ENCODE measurements around the gene ANKRD40.
"Not testable (repeated sequence)": the region's sequence is repeated elsewhere in the genome, so short reads cannot be mapped to it uniquely, and the experiment has no call there.

ANKRD40 gene

DNA sequence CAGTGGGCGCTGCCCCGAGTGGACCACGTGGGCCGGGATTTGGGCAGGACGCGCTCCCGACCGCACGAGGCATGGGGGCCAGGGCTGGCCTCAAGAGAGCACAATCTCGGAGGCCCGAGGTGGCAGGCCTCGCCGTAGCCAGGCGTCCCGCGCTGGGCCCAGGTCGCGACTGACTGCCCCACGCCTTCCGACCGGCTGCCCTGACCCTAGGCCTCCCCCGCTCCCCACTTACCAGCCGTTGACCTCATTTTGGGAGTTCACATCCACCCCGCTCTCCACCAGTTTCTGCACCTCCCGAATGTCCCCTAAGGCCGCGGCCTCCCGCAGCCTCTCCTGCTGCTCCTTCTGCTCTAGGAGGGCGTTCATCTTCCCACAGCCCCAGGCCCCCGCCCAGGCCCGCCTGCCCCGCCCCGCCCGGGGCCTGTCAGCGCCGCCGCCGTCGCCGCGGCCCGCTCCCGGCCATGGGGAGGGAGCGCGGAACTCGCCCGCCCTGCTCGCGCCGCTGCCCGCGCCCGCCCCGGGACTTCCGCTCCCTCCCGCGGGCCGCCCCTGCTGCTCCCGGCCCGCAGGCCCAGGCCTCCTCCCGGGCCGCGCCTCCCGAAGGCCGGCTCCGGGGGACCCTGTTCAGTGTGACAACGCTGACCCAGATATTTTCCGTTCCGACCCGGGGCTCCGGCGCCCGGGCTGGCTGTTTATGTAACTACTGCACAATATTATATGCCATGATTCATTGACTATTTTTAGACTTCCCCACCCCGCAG lies at the start of gene ANKRD40:
ANKRD40 (minus strand) TSS at position 626 of the 761 bp plus-strand sequence; CDS start at position 366, 260 bp downstream.
- peak; percentile 91 for DNase-seq

DNA sequence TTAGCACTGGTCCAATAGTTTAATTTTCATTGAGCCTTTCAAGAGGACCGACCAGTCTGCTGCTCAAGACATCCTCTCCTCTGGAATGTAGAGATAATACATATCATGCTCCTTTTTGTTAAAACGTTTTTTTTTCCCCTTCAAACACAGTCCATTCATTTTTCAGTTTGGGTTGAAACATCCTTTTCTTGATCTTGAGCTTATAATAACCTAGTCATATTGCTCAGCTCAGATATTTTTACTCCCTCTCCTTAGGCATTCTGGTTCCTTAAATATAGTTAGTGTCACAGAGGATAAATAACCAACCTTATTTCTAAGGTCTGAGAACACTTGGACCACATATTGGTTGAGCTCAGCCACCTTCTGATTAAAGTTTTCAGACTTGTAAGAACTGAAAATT lies 46.8 kb upstream of the ANKRD40 start:
- no peak for DNase-seq

DNA sequence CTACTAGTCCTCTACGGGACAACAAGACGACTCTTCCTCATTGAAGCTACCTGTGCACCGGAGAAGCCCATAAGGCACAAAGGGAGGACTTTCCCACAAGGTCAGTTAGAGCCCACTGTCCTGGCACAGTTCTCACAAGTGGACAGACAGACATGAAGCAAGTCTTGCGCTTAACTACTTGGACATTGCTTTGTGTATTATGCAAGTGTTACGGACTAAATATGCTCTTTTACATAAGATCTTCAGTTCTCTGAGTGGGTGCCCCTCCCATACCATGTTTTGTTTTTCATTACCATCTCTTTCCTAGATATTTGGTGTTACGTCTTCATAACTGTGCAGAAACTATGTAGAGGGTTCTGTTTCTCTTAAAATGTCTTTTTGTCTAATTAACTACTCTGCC lies 41.5 kb upstream of the ANKRD40 start:
- no peak for DNase-seq

GRCh38 chr17:50745631-50746030 lies 37.9 kb upstream of the ANKRD40 start:
- no peak for DNase-seq

- DNase-seq: no peak
Measured at GRCh38 chr17:50739098-50739497, 31.4 kb upstream of the ANKRD40 start.

DNA sequence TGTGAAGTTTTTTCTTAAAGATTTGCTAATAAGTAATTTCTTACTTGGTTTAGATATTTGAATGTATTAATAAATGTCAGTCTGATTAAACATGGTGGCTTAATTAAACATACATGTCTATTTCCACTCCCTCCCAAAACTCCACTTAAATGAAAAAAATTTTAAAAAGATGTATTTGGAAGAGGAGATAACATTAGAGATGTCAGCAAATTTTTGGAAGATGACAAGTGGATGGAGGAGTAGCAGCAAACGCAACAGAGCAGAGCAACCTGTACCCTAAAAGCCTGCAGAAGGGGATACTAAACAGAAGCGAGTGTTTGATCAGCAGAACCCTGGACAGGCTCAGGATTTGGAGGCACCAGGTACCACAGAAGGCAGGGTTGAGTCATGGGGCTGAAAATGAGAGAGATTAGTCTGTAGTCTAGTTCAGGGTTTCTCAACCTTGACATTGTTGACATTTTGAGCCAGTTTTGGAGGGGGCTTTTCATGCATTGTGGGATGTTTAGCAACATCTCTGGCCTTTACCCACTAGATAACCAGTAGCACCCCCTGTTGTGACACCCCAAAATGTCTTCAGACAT lies 29.5 kb upstream of the ANKRD40 start:
- no peak for DNase-seq

GRCh38 chr17:50735287-50735686 lies 27.6 kb upstream of the ANKRD40 start:
- no peak for DNase-seq

- DNase-seq: no peak
Measured at GRCh38 chr17:50731575-50732460, 24.1 kb upstream of the ANKRD40 start.

- DNase-seq: no peak
Measured at GRCh38 chr17:50728881-50729765, 21.4 kb upstream of the ANKRD40 start.

- DNase-seq: no peak
Measured at GRCh38 chr17:50728112-50728429, 20.4 kb upstream of the ANKRD40 start.

- no peak for DNase-seq
Measured at GRCh38 chr17:50725769-50726655, 18.3 kb upstream of the ANKRD40 start.

DNA sequence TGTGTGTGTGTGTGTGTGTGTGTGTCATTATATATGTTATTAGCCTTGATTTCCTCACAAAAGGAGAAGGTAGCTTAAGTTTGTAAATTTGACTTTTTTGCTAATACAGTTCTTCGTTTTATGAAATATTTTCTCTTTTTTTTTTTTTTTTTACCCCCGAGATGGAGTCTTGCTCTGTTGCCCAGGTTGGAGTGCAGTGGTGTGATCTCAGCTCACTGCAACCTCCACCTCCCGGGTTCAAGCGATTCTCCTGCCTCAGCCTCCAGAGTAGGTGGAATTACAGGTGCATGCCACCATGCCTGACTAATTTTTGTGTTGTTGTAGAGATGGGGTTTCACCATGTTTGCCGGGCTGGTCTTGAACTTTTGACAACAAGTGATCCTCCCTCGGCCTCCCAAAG lies 16.9 kb upstream of the ANKRD40 start:
- DNase-seq: not testable (repeated sequence)

- no peak for DNase-seq
Measured at GRCh38 chr17:50722746-50723145, 15.0 kb upstream of the ANKRD40 start.

- no peak for DNase-seq
Measured at GRCh38 chr17:50721194-50722010, 13.7 kb upstream of the ANKRD40 start.

- no peak for DNase-seq
Measured at GRCh38 chr17:50719924-50720794, 12.4 kb upstream of the ANKRD40 start.

- peak; percentile 91 to 92 for DNase-seq
Measured at GRCh38 chr17:50719144-50719923, 11.6 kb upstream of the ANKRD40 start, which contains the start of gene LUC7L3. Gene LUC7L3 (plus strand): TSS chr17:50719603. CDS start chr17:50719733, 130 bp downstream.

GRCh38 chr17:50715471-50715870 lies 7.8 kb upstream of the ANKRD40 start:
- DNase-seq: no peak

- DNase-seq: no peak
Measured at GRCh38 chr17:50712641-50713040, 4.9 kb upstream of the ANKRD40 start.

GRCh38 chr17:50710650-50711049 lies 2.9 kb upstream of the ANKRD40 start:
- DNase-seq: no peak

Data from stimulated activated CD4-positive, alpha-beta T cell treated with anti-CD3 and anti-CD28 coated beads, Interleukin-2, amount 100 ng/mL, for 48 hours (primary cell).